IMR-90 (cell line): ENCODE measurements around the gene FERMT3.

Experiments used
- CTCF ChIP-seq: conservative IDR thresholded peaks from 2 replicates; pipeline ENCODE4 v1.5.1; 2012; ENCODE audit warnings: mild to moderate bottlenecking, low read depth, low read length, improper control_type of control experiment
- POLR2A ChIP-seq: IDR thresholded peaks from 2 replicates; pipeline ENCODE4 v1.6.1; 2012; ENCODE audit warnings: mild to moderate bottlenecking, low read depth, low read length

- TF ChIP-seq CTCF, result no peak
- no peak for TF ChIP-seq POLR2A
These were observed 13.2 kb downstream of the FERMT3 start for GRCh38 chr11:64219755-64220154.
